Measurements from ENCODE around the gene CNTNAP4.

CNTNAP4 gene

DNA sequence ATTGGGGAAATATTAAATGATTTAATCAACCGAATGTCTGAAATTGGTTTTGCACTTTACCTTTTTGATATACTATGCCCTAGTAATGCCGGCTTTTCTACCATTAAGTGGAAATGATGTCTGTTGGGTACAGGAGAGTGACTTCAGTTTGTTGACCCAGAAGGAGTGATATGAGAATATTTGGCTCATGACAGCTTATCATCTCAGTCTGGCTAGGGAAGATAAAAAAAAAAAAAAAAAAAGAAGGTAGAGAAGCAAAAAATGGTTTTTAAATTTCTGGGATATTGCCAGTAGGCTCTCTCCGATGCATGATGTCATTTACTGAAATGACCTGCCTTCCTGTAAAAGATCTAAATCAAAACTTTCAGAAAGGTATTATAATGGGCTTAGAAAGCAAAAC is 69.0 kb downstream of the CNTNAP4 start:
- DNase-seq (ENCODE audit: low read depth): no peak
- in situ Hi-C loops (cut with HindIII; ENCODE audit: low sequenced_read_pairs): no loop called here
- TF ChIP-seq, protein P1, sequence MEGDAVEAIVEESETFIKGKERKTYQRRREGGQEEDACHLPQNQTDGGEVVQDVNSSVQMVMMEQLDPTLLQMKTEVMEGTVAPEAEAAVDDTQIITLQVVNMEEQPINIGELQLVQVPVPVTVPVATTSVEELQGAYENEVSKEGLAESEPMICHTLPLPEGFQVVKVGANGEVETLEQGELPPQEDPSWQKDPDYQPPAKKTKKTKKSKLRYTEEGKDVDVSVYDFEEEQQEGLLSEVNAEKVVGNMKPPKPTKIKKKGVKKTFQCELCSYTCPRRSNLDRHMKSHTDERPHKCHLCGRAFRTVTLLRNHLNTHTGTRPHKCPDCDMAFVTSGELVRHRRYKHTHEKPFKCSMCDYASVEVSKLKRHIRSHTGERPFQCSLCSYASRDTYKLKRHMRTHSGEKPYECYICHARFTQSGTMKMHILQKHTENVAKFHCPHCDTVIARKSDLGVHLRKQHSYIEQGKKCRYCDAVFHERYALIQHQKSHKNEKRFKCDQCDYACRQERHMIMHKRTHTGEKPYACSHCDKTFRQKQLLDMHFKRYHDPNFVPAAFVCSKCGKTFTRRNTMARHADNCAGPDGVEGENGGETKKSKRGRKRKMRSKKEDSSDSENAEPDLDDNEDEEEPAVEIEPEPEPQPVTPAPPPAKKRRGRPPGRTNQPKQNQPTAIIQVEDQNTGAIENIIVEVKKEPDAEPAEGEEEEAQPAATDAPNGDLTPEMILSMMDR (IDR thresholded peaks at IDR 0.05; ENCODE audit: low read depth, low read length, missing control alignments): no peak
- H3K4me3 ChIP-seq (ENCODE audit: low read depth, low read length): no peak overlapping the region

DNA sequence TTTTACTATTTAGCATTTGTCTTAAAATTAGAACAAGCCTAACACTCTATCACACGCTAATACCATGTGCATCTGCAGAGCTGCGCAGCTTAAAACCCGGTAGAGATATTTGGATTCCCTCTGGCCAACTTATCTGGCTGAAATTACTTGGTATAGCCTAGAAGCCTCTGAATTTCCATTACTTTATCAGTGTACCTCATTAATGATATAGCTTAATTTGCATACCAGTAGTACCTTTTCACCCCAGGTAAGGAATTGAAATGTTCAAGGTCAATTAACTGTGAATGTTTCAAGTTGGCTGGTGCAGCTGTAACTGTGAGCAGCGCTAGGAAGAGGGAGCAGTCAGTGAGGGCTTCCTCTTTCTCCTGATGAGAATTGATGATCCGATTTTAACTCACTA is 74.2 kb downstream of the CNTNAP4 start:
- DNase-seq (ENCODE audit: low read depth): no peak
- no peak overlapping the region for H3K4me3 ChIP-seq (ENCODE audit: low read depth, low read length)
- in situ Hi-C loops (cut with HindIII; ENCODE audit: low sequenced_read_pairs): no loop called here
- TF ChIP-seq, protein P1 (IDR thresholded peaks at IDR 0.05; ENCODE audit: low read depth, low read length, missing control alignments): no peak

DNA sequence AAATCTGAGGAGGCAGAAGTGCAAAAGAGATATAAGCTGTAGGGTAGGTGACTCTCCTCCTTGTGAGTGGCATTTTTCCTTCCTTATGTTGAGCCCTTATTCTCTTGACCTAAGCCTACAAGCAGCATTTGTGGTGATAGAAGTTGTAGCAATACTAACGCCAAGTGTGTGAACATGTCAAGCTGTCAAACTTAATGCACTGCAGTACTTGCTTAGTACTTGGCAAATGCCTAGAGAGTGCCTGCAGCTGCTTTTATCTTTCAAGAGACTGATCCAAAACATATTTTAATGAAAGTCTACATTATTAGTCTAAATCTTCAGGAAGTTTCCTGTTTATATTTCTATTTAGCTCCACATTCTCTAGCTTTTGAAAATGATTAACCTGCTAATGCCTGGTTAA is 83.2 kb downstream of the CNTNAP4 start:
- in situ Hi-C loops (cut with HindIII; ENCODE audit: low sequenced_read_pairs): no loop called here
- TF ChIP-seq, protein P1 (IDR thresholded peaks at IDR 0.05; ENCODE audit: low read depth, low read length, missing control alignments): no peak
- H3K4me3 ChIP-seq (ENCODE audit: low read depth, low read length): no peak overlapping the region
- no peak for DNase-seq (ENCODE audit: low read depth)

DNA sequence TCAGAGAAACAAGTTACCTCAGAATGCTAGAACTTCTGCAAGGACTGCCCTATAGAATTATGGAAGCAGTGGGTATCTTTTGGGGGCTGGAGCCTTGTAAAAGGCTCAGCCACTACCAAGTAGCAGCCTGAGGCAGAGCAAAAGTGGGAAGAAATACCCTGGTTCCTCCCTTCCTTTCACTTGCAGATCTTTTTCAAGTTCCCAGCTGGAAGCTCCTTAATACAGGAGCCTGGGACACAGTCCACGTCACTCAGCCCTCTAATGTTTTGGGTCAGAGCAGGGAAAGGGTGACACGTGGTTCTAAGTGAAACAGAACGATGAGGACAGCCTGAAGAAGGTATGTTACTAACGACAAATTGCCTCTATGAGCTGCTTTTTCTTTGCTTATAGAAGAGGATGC is 93.1 kb downstream of the CNTNAP4 start:
- TF ChIP-seq, protein P1 (IDR thresholded peaks at IDR 0.05; ENCODE audit: low read depth, low read length, missing control alignments): no peak
- in situ Hi-C loops (cut with HindIII; ENCODE audit: low sequenced_read_pairs): no loop called here
- H3K4me3 ChIP-seq (ENCODE audit: low read depth, low read length): no peak overlapping the region
- no peak for DNase-seq (ENCODE audit: low read depth)

DNA sequence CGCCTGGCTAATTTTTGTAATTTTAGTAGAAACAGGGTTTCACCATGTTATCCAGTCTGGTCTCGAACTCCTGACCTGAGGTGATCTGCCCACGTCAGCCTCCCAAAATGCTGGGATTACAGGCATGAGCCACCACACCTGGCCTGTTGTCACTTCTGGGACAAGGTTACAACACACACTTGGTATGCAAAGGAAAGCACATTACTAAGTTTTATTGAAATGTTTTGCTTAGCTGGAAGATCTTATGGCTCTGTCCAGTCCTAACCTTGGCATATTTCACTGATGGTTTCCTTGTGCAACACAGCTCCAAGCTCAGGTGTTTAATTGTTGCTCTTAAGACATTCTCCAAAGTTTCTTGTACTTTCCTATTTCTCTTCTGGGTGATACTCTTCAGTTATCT is 94.2 kb downstream of the CNTNAP4 start:
- no peak for DNase-seq (ENCODE audit: low read depth)
- H3K4me3 ChIP-seq (ENCODE audit: low read depth, low read length): no peak overlapping the region
- in situ Hi-C loops (cut with HindIII; ENCODE audit: low sequenced_read_pairs): no loop called here
- TF ChIP-seq, protein P1 (IDR thresholded peaks at IDR 0.05; ENCODE audit: low read depth, low read length, missing control alignments): no peak

DNA sequence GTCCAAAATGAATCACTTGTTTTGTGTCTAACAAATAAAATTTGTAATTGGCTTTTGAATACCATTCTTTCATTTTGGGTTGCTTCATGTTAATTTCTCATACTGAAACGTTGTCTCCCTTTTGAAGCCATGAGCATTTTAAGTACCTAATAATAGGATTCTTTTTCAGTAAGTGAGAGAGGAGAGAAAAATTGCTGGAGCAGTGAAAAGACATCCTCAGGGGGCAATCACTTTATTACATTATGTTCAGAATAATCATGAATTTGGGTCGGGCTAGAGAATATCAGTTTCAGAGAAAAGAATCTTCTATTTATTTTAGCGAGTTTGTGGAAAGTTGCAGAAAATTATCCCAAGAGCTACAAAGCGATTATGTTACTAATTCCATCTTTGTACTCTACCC is 96.8 kb downstream of the CNTNAP4 start:
- in situ Hi-C loops (cut with HindIII; ENCODE audit: low sequenced_read_pairs): no loop called here
- TF ChIP-seq, protein P1 (IDR thresholded peaks at IDR 0.05; ENCODE audit: low read depth, low read length, missing control alignments): no peak

DNA sequence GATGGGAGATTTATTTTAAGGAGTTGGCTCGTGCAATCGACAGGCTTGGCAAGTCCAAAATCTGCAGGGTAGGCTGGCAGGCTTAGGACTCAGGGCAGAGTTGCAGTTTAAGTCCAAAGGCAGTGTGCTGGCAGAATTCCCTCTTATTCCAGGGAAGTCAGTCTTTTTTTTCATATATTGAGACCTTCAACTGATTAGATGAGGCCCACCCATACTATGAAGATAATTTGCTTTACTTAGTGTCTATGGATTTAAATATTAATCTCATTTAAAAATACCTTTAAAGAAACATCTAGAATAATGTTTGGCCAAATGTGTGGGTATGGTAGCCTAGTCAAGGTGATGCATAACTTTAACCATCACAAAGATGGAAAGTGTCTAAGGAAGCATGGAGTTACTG is 99.8 kb downstream of the CNTNAP4 start:
- TF ChIP-seq, protein P1 (IDR thresholded peaks at IDR 0.05; ENCODE audit: low read depth, low read length, missing control alignments): no peak
- DNase-seq (ENCODE audit: low read depth): no peak
- in situ Hi-C loops (cut with HindIII; ENCODE audit: low sequenced_read_pairs): no loop called here
- no peak overlapping the region for H3K4me3 ChIP-seq (ENCODE audit: low read depth, low read length)

More for the DNA sequence above, 96.8 kb downstream of the CNTNAP4 start:
- DNase-seq (ENCODE audit: low read depth): no peak
- no peak overlapping the region for H3K4me3 ChIP-seq (ENCODE audit: low read depth, low read length)

Data from astrocyte of the cerebellum (primary cell).